Neutrophil (primary cell): Measurements from ENCODE around the gene ZC3H10.

ENCODE experiments used
- H3K27ac ChIP-seq: fragments of 200-600 bp; sonication (generic); 2 replicates; pipeline ENCODE4 v1.5.1; 2016; ENCODE audit warnings: mild to moderate bottlenecking, moderate library complexity
- H3K27me3 ChIP-seq: fragments of 200-600 bp; sonication (generic); 2 replicates; pipeline ENCODE4 v1.6.0; 2016; ENCODE audit warnings: mild to moderate bottlenecking
- H3K36me3 ChIP-seq: fragments of 200-600 bp; sonication (generic); 2 replicates; pipeline ENCODE4 v1.5.1; 2017
- H3K4me1 ChIP-seq, 2 experiments: fragments of 200-600 bp in 1 of 2; sonication (generic) in 1 of 2; 1 replicate in 1 of 2; 2 replicates in 1 of 2; pipeline versions ENCODE4 v1.5.1 to v1.6.1; 2013 to 2016; ENCODE audit warnings: low read depth in 1 of 2, low read length in 1 of 2, mild to moderate bottlenecking in 1 of 2, moderate library complexity in 1 of 2; ENCODE audit not compliant: control insufficient read depth in 1 of 2, insufficient read depth in 1 of 2
- H3K4me3 ChIP-seq, 2 experiments: fragments of 200-600 bp in 1 of 2; sonication (generic) in 1 of 2; 1 replicate in 1 of 2; 2 replicates in 1 of 2; pipeline ENCODE4 v1.5.1; 2013 to 2016; ENCODE audit warnings: low read depth in 1 of 2, low read length in 1 of 2, mild to moderate bottlenecking in 1 of 2, moderate library complexity in 1 of 2
- H3K9me3 ChIP-seq: fragments of 200-600 bp; sonication (generic); 2 replicates; pipeline ENCODE4 v1.5.1; 2016
- TF ChIP-seq, protein P1 (sequence below): fragments of 200-600 bp; sonication (generic); IDR thresholded peaks from 2 replicates; pipeline ENCODE4 v1.5.1; 2016; ENCODE audit warnings: antibody characterized with exemption

The ZC3H10 gene

DNA sequence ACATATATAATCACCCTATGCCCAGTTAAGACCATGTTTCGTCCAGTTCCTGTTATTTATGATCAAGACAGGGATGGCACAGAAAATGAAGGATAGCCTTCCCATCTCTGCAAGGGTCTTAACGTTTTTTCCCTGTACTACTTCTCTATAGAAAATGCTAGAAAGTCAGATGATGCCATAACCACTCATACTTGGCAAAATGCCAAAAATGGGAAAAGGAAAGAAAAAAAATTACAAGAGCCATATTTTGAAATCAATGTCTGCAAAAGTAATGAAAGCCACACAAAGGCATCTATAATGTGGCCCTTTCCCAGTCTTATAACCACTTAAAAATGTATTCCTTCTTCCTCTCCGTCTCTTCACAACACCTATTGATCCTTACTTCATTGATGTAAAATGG, 32.5 kb downstream of the ZC3H10 start:
- TF ChIP-seq, protein P1, sequence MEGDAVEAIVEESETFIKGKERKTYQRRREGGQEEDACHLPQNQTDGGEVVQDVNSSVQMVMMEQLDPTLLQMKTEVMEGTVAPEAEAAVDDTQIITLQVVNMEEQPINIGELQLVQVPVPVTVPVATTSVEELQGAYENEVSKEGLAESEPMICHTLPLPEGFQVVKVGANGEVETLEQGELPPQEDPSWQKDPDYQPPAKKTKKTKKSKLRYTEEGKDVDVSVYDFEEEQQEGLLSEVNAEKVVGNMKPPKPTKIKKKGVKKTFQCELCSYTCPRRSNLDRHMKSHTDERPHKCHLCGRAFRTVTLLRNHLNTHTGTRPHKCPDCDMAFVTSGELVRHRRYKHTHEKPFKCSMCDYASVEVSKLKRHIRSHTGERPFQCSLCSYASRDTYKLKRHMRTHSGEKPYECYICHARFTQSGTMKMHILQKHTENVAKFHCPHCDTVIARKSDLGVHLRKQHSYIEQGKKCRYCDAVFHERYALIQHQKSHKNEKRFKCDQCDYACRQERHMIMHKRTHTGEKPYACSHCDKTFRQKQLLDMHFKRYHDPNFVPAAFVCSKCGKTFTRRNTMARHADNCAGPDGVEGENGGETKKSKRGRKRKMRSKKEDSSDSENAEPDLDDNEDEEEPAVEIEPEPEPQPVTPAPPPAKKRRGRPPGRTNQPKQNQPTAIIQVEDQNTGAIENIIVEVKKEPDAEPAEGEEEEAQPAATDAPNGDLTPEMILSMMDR, result no peak
- no peak overlapping the region for H3K4me3 ChIP-seq
- H3K4me1 ChIP-seq, result peaks cover 29 to 31% of the 10 kb centered on the region in 2 experiments
- no peaks in the 10 kb centered on the region for H3K9me3 ChIP-seq
- H3K27me3 ChIP-seq, result no peaks in the 10 kb centered on the region
- H3K36me3 ChIP-seq, result no peaks in the 10 kb centered on the region
- peak overlapping the region; percentile 51 for H3K27ac ChIP-seq

DNA sequence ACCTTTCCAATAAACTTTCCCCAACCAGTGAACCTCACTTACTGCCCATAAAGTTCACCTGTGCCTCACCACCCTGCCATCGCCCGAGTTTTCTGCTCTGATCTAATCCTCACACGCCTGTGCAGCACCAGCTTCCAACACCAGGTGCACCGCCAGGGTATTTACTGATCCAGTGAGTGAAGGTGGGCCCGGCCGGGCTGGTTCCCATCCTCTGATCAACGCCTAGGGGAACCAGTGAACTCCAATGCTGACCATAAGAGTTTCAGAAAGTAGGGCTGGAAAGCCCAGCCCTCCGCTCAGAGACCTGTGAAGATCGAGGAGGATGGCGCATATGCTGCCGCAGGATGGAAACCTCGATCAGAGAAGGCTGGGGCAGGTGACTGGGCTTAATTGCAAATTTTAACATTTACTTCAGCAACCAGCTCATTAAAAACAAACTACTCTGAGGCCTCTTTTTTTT, 33.6 kb downstream of the ZC3H10 start:
- Histone ChIP-seq H3K27ac (peak overlapping the region; percentile 96), H3K4me3 (peak overlapping the region; percentile 78 to 93), H3K4me1 (peaks cover 31 to 35% of the 10 kb centered on the region in 2 experiments), H3K36me3 (no peaks in the 10 kb centered on the region), H3K9me3 (no peaks in the 10 kb centered on the region), H3K27me3 (no peaks in the 10 kb centered on the region)
- TF ChIP-seq, protein P1, result no peak

DNA sequence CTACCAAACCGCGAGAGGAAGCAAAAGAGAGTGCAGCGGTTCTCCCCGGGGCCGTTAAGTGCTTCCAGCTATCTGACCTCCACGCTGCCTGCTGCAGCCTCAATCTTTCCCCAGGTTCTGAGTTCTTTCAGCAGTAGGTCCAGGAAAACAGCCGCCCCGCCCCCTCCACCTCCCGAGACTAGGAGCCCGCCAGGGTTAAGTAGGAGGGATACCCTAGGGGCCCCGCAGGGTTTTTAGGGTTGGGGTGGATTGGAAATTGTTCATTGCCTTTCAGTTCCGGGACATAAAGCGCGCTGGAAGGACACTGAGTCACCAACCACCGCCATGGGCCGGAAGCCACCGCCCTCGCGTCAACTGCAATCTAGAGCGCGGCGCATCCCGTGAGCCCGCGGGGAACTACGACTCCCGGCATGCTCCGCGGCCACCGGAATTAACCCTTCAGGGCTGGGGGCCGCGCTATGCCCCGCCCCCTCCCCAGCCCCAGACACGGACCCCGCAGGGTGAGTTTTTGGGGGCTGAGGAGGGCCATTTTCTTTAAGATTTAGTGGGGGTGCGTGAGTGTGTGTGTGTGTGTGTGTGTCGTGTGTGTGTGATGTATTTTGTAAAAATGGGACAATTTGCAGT, 34.2 kb downstream of the ZC3H10 start, which contains the start of gene MYL6B:
MYL6B (plus strand) TSS at position 456 of the 624 bp plus-strand sequence. CDS start 1,332 bp downstream, outside the sequence.
- H3K4me1 ChIP-seq, result peaks cover 36 to 40% of the 10 kb centered on the region in 2 experiments
- peak within 1 kb of the TSS; percentile 96 for H3K27ac ChIP-seq
- H3K4me3 ChIP-seq, result peak within 1 kb of the TSS; percentile 78 to 93
- no peaks in the 10 kb centered on the region for H3K27me3 ChIP-seq
- no peaks in the 10 kb centered on the region for H3K36me3 ChIP-seq
- TF ChIP-seq, protein P1, result no peak
- no peaks in the 10 kb centered on the region for H3K9me3 ChIP-seq

DNA sequence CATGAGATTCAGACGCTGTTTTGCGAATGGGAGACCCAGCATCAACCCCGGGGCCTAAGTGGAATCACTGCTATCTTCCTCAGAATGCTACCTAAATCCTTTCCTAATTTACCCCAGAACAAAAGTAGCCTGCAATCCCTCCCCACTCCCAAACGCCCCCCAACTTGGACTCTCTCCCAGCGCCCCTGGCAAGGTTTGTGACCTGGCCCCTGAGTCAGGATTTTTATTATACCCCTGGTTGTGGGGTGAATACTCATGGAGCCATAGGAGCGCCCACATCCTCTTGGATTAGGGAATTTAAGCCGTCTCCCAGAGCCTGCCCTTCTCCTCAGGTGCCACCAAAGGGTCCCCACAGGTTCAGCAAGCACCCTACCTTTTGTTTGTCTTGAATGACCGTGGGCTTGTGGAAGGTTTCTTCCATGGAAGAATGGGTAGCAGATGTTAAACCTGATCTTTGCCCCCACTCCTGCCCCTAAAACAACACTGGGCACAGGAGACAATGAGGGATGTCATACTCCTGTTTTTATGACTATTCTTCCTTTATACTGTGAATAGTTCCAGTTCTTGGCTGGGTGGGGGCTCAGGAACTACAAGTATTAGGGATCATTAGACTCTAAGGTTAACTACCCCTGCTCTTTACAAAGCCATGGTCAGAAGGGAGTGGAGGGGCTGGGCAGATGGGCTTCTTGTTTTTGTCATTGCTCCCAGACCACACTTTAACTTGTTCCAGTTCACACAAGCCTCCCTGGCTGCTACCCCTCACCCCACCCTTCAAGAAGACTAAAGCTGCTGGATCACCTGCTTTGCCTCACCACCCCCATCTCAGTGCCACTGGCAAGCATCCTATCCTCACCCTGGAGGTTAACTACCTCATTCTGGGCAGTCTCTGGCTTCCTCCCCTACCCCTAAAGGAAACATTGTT, 35.0 kb downstream of the ZC3H10 start:
- TF ChIP-seq, protein P1, result no peak
- H3K4me1 ChIP-seq, result peaks cover 41 to 46% of the 10 kb centered on the region in 2 experiments

DNA sequence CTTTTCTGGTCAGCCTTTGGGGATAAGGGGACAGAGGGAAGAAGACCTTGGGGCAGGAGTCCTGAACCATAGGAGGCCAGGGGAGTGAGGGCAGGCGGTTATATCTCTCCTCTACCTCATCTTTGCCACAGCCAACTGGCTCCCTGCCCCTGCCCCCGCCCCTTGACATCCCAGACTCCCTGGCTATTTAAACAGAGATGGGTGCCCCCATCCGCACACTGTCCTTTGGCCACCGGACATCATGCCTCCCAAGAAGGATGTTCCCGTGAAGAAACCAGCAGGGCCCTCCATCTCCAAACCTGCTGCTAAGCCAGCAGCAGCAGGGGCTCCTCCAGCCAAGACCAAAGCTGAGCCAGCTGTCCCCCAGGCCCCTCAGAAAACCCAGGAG, 35.6 kb downstream of the ZC3H10 start:
- Histone ChIP-seq H3K4me1 (peaks cover 41 to 48% of the 10 kb centered on the region in 2 experiments), H3K9me3 (no peaks in the 10 kb centered on the region), H3K4me3 (no peak overlapping the region), H3K27me3 (no peaks in the 10 kb centered on the region), H3K27ac (peak overlapping the region; percentile 96), H3K36me3 (no peaks in the 10 kb centered on the region)
- TF ChIP-seq, protein P1, result no peak

More for the DNA sequence above, 35.0 kb downstream of the ZC3H10 start:
- H3K9me3 ChIP-seq, result no peaks in the 10 kb centered on the region
- no peaks in the 10 kb centered on the region for H3K36me3 ChIP-seq
- H3K4me3 ChIP-seq, result peak overlapping the region; percentile 78 to 93
- peak overlapping the region; percentile 96 for H3K27ac ChIP-seq
- H3K27me3 ChIP-seq, result no peaks in the 10 kb centered on the region
